ENCODE measurements around the gene RCAN2. TPM values are rescaled to one million over a fixed set of nuclear protein-coding genes. Genes with fewer than 3 reads are reported as not detected.
"Not testable (repeated sequence)": the region's sequence is repeated elsewhere in the genome, so short reads cannot be mapped to it uniquely, and the experiment has no call there.

The RCAN2 gene
- polyA plus RNA-seq, 1 donor: 4.7 TPM

DNA sequence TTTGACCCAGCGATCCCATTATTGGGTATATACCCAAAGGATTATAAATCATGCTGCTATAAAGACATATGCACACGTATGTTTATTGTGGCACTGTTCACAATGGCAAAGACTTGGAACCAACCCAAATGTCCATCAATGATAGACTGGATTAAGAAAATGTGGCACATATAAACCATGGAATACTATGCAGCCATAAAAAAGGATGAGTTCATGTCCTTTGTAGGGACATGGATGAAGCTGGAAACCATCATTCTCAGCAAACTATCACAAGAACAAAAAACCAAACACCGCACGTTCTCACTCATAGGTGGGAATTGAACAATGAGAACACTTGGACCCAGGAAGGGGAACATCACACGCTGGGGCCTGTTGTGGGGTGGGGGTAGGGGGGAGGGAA lies 103.5 kb downstream of the RCAN2 start:
- H3K27me3 ChIP-seq (ENCODE audit: control insufficient read depth, insufficient read depth, low read length); H3K9me3 ChIP-seq (ENCODE audit: control insufficient read depth, low read depth, low read length); DNase-seq; H3K36me3 ChIP-seq (ENCODE audit: control insufficient read depth, insufficient read depth, low read length); H3K4me3 ChIP-seq (ENCODE audit: low read length); H3K4me1 ChIP-seq (ENCODE audit: control insufficient read depth, insufficient read depth, low read length); H3K27ac ChIP-seq (ENCODE audit: low read length): not testable (repeated sequence)
- WGBS (ENCODE audit: insufficient coverage, low lambda C conversion rate): no CpG with 5 or more reads among the region's 5 CpGs

- H3K27me3 ChIP-seq (ENCODE audit: control insufficient read depth, insufficient read depth, low read length): no peaks in the 10 kb centered on the region
- no peak overlapping the region for H3K4me3 ChIP-seq (ENCODE audit: low read length)
- H3K27ac ChIP-seq (ENCODE audit: low read length): no peak overlapping the region
- WGBS (ENCODE audit: insufficient coverage, low lambda C conversion rate): no CpG with 5 or more reads among the region's 3 CpGs
- no peak for DNase-seq
- H3K4me1 ChIP-seq (ENCODE audit: control insufficient read depth, insufficient read depth, low read length): peaks cover 14% of the 10 kb centered on the region
- H3K9me3 ChIP-seq (ENCODE audit: control insufficient read depth, low read depth, low read length): no peaks in the 10 kb centered on the region
- no peaks in the 10 kb centered on the region for H3K36me3 ChIP-seq (ENCODE audit: control insufficient read depth, insufficient read depth, low read length)
Observed at GRCh38 chr6:46381579-46381978, 109.7 kb downstream of the RCAN2 start.

DNA sequence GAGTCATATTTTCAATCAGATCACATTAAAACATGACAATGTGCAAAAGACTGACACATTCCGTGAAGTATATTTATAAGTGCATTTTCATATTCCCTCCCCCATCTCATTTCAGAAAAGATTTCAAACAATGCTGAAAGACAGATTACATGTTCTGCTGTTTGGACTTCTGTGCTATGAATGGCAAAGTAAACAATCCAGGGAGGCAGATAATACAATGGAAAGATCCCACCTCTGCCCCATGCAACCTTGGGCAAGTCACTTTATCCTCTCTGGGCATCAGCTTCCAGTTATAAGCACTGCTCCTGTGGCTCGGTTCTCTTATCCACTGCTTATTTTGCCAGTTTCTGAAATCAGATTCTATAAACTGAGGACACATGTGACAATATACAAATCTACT lies 110.2 kb downstream of the RCAN2 start:
- Histone ChIP-seq H3K27me3 (ENCODE audit: control insufficient read depth, insufficient read depth, low read length) (no peaks in the 10 kb centered on the region), H3K4me3 (ENCODE audit: low read length) (no peak overlapping the region), H3K4me1 (ENCODE audit: control insufficient read depth, insufficient read depth, low read length) (peaks cover 14% of the 10 kb centered on the region), H3K27ac (ENCODE audit: low read length) (no peak overlapping the region), H3K36me3 (ENCODE audit: control insufficient read depth, insufficient read depth, low read length) (no peaks in the 10 kb centered on the region), H3K9me3 (ENCODE audit: control insufficient read depth, low read depth, low read length) (no peaks in the 10 kb centered on the region)
- no peak for DNase-seq
- WGBS (ENCODE audit: insufficient coverage, low lambda C conversion rate): no CpG with 5 or more reads among the region's 2 CpGs

DNA sequence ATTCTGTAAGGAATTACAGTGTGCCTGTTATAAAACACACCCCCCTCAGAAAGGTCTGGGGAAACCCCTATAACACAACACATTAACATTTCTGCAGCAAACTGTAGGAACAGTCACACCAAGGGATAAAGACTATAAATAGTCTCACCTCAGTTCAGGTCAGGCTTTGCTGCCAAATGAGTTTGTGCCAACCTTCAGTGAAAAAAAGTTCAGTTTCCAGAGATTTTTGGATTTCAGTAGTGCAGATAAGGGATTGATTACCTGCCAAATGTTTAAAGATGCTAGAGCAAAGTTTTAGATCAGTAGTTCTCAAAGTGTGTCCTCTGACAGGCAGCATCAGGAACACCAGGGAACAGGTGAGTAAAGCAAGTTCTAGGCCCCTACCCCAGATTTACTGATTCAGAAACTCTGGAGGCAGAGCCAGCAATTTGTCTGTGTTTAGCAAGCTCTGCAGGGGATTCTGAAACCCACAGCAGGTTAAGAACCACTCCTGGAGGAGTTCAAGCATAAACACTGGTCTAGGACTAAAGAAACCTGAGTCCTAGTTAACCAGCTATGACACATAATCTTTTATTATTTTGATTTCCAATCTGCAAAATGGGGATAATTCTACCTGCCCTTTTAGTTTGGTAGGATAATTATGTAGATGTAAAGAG lies 111.0 kb downstream of the RCAN2 start:
- H3K27ac ChIP-seq (ENCODE audit: low read length): no peak overlapping the region
- no peaks in the 10 kb centered on the region for H3K36me3 ChIP-seq (ENCODE audit: control insufficient read depth, insufficient read depth, low read length)
- H3K9me3 ChIP-seq (ENCODE audit: control insufficient read depth, low read depth, low read length): no peaks in the 10 kb centered on the region
- H3K27me3 ChIP-seq (ENCODE audit: control insufficient read depth, insufficient read depth, low read length): no peaks in the 10 kb centered on the region
- H3K4me1 ChIP-seq (ENCODE audit: control insufficient read depth, insufficient read depth, low read length): peaks cover 14% of the 10 kb centered on the region
- H3K4me3 ChIP-seq (ENCODE audit: low read length): no peak overlapping the region
- no peak for DNase-seq

- Histone ChIP-seq H3K27ac (ENCODE audit: low read length) (no peak overlapping the region), H3K27me3 (ENCODE audit: control insufficient read depth, insufficient read depth, low read length) (no peaks in the 10 kb centered on the region), H3K9me3 (ENCODE audit: control insufficient read depth, low read depth, low read length) (no peaks in the 10 kb centered on the region), H3K4me3 (ENCODE audit: low read length) (no peak overlapping the region), H3K4me1 (ENCODE audit: control insufficient read depth, insufficient read depth, low read length) (peaks cover 14% of the 10 kb centered on the region), H3K36me3 (ENCODE audit: control insufficient read depth, insufficient read depth, low read length) (no peaks in the 10 kb centered on the region)
- WGBS (ENCODE audit: insufficient coverage, low lambda C conversion rate): 60% methylated on average over 2 of the region's 2 CpGs
- DNase-seq: no peak
Observed at GRCh38 chr6:46378882-46379416, 112.3 kb downstream of the RCAN2 start.

DNA sequence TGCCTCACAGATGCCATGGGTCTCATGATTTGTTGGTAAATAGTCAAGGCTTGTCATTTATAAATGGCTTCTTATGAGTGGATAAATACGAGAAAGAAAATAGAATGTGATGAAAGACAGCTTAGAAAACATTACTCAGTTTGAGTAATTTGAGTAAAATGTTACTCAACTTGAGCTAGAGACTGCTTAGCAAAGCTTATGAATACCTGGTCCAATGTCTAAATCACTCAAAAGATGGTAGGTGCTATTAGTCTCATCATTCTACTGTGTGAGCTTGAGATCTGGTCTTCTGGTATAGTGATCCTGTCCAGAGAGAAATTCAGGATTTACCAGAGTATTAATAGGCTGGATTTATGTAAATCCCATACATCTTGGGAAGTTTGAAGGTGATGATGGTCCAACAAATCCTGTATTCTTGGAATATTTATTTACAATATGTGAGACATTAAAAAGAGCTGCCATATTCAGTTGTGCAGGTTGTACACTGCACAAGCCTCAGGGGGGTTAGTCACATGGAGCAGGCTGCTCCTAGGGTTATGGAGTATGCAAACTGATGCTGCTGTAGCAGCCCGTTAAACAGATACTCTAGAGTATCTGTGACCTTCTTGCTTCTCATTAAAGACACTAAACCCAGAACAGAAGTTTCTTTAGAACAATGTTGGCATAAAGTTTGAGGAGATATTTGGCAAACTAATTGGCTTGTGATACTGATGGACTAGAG lies 112.9 kb downstream of the RCAN2 start:
- Histone ChIP-seq H3K9me3 (ENCODE audit: control insufficient read depth, low read depth, low read length) (no peaks in the 10 kb centered on the region), H3K27me3 (ENCODE audit: control insufficient read depth, insufficient read depth, low read length) (no peaks in the 10 kb centered on the region), H3K27ac (ENCODE audit: low read length) (no peak overlapping the region), H3K4me1 (ENCODE audit: control insufficient read depth, insufficient read depth, low read length) (peaks cover 14% of the 10 kb centered on the region), H3K36me3 (ENCODE audit: control insufficient read depth, insufficient read depth, low read length) (no peaks in the 10 kb centered on the region), H3K4me3 (ENCODE audit: low read length) (no peak overlapping the region)
- 100% methylated on average over 1 of the region's 2 CpGs for WGBS (ENCODE audit: insufficient coverage, low lambda C conversion rate)
- DNase-seq: no peak

- DNase-seq: no peak
- WGBS (ENCODE audit: insufficient coverage, low lambda C conversion rate): no CpG with 5 or more reads among the region's 8 CpGs
Observed at GRCh38 chr6:46377209-46377608, 114.0 kb downstream of the RCAN2 start.

DNA sequence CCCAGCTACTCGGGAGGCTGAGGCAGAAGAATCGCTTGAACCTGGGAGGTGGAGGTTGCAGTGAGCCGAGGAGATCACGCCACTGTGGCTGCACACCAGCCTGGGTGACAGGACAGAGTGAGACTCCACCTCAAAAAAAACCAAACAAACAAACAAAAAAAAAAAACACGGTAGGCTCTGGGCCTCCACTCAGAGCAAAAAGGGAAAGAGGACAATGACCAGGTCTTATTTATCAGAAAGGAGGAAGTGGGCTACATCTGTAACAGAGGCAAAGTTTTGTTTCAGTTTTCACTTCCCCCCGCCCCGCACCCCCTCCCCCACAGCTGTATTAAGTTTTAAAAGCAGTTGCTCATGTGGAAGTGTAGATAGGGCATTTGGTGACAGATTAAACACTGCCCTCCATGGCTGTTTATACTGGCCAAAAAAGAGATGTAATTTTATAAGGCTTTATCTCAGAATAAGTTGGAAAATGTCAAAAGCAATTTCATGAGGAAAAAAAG lies 114.6 kb downstream of the RCAN2 start:
- H3K9me3 ChIP-seq (ENCODE audit: control insufficient read depth, low read depth, low read length): no peaks in the 10 kb centered on the region
- no peak overlapping the region for H3K27ac ChIP-seq (ENCODE audit: low read length)
- no peak for DNase-seq
- peaks cover 5% of the 10 kb centered on the region for H3K4me1 ChIP-seq (ENCODE audit: control insufficient read depth, insufficient read depth, low read length)
- H3K27me3 ChIP-seq (ENCODE audit: control insufficient read depth, insufficient read depth, low read length): no peaks in the 10 kb centered on the region
- H3K4me3 ChIP-seq (ENCODE audit: low read length): no peak overlapping the region
- no peaks in the 10 kb centered on the region for H3K36me3 ChIP-seq (ENCODE audit: control insufficient read depth, insufficient read depth, low read length)
- WGBS (ENCODE audit: insufficient coverage, low lambda C conversion rate): no CpG with 5 or more reads among the region's 7 CpGs

More at GRCh38 chr6:46377209-46377608, 114.0 kb downstream of the RCAN2 start:
- Histone ChIP-seq H3K27ac (ENCODE audit: low read length) (no peak overlapping the region), H3K9me3 (ENCODE audit: control insufficient read depth, low read depth, low read length) (no peaks in the 10 kb centered on the region), H3K27me3 (ENCODE audit: control insufficient read depth, insufficient read depth, low read length) (no peaks in the 10 kb centered on the region), H3K4me3 (ENCODE audit: low read length) (no peak overlapping the region), H3K36me3 (ENCODE audit: control insufficient read depth, insufficient read depth, low read length) (no peaks in the 10 kb centered on the region), H3K4me1 (ENCODE audit: control insufficient read depth, insufficient read depth, low read length) (peaks cover 10% of the 10 kb centered on the region)

- no peak for DNase-seq
- no peaks in the 10 kb centered on the region for H3K4me1 ChIP-seq (ENCODE audit: control insufficient read depth, insufficient read depth, low read length)
- no peak overlapping the region for H3K27ac ChIP-seq (ENCODE audit: low read length)
- H3K27me3 ChIP-seq (ENCODE audit: control insufficient read depth, insufficient read depth, low read length): no peaks in the 10 kb centered on the region
- WGBS (ENCODE audit: insufficient coverage, low lambda C conversion rate): 100% methylated on average over 1 of the region's 1 CpG
- H3K4me3 ChIP-seq (ENCODE audit: low read length): no peak overlapping the region
- no peaks in the 10 kb centered on the region for H3K36me3 ChIP-seq (ENCODE audit: control insufficient read depth, insufficient read depth, low read length)
- H3K9me3 ChIP-seq (ENCODE audit: control insufficient read depth, low read depth, low read length): no peaks in the 10 kb centered on the region
Observed at GRCh38 chr6:46370622-46371021, 120.6 kb downstream of the RCAN2 start.

GRCh38 chr6:46368169-46368536 lies 123.1 kb downstream of the RCAN2 start:
- no CpG with 5 or more reads among the region's 1 CpG for WGBS (ENCODE audit: insufficient coverage, low lambda C conversion rate)
- Histone ChIP-seq H3K27me3 (ENCODE audit: control insufficient read depth, insufficient read depth, low read length) (no peaks in the 10 kb centered on the region), H3K36me3 (ENCODE audit: control insufficient read depth, insufficient read depth, low read length) (no peaks in the 10 kb centered on the region), H3K9me3 (ENCODE audit: control insufficient read depth, low read depth, low read length) (no peaks in the 10 kb centered on the region), H3K4me3 (ENCODE audit: low read length) (no peak overlapping the region), H3K27ac (ENCODE audit: low read length) (no peak overlapping the region), H3K4me1 (ENCODE audit: control insufficient read depth, insufficient read depth, low read length) (no peaks in the 10 kb centered on the region)
- DNase-seq: no peak

Data from large intestine (tissue), 3 donors.